AG09309 (cell line): ENCODE results near the gene OMA1.

ENCODE experiments used
- DNase-seq: peaks from one replicate; pipeline ENCODE4 v3.0.0-alpha.2; 2010; ENCODE audit warnings: low read depth
- H3K4me3 ChIP-seq: 2 replicates; pipeline ENCODE4 v1.5.1; 2011; ENCODE audit warnings: mild to moderate bottlenecking, low read depth, low read length, moderate library complexity; ENCODE audit not compliant: control insufficient read depth
- TF ChIP-seq, protein P1 (sequence below): IDR thresholded peaks from 2 replicates; pipeline ENCODE4 v1.5.1; 2011; ENCODE audit warnings: mild to moderate bottlenecking, low read depth, low read length, inconsistent platforms; ENCODE audit not compliant: insufficient read depth, control insufficient read depth; ENCODE audit errors: missing control alignments

The OMA1 gene

DNA sequence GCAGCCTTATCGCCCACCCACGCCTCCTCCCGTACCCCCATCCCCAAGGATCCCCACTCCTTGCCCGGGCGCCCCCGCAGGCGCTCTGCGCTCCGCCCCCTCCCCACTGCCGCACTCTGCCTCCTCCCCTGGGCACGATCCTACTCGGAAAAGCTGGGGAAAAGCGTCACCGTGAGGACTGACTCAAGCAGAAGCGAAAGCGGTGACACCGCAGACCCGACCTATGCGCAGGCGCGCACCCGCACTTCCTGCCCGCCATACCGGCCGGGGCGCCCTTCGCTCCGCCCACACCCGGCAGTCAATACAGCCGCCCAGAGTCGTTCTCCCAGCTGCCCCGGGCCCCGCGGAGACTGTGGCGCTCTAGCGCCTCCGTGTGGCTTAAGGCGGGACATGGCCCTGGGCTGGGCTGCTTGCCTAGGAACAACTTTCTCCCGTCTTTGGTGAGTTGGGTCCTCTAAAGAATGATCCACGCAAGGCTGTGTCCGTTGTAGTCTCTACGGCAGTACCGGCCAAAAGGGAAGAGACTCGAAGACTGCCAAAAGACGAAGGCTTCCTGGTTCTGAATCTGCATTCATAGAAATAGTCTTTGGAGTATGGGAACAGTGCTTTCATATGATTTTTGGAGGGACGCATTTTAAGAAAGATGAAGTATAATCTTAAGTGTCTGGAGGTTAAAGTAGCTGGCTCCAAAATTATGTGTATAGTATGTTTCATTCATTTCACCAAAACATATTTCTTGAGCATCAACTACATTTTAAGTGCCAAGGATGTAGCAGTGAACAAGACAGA is at the start of gene OMA1:
Gene OMA1 (minus strand): TSS at position 207 of the 789 bp plus-strand sequence. CDS start 7,432 bp downstream, outside the sequence.
- TF ChIP-seq, protein P1, sequence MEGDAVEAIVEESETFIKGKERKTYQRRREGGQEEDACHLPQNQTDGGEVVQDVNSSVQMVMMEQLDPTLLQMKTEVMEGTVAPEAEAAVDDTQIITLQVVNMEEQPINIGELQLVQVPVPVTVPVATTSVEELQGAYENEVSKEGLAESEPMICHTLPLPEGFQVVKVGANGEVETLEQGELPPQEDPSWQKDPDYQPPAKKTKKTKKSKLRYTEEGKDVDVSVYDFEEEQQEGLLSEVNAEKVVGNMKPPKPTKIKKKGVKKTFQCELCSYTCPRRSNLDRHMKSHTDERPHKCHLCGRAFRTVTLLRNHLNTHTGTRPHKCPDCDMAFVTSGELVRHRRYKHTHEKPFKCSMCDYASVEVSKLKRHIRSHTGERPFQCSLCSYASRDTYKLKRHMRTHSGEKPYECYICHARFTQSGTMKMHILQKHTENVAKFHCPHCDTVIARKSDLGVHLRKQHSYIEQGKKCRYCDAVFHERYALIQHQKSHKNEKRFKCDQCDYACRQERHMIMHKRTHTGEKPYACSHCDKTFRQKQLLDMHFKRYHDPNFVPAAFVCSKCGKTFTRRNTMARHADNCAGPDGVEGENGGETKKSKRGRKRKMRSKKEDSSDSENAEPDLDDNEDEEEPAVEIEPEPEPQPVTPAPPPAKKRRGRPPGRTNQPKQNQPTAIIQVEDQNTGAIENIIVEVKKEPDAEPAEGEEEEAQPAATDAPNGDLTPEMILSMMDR: peak; percentile 99
- H3K4me3 ChIP-seq: peak within 1 kb of the TSS; percentile 71
- DNase-seq: peak; percentile 88

DNA sequence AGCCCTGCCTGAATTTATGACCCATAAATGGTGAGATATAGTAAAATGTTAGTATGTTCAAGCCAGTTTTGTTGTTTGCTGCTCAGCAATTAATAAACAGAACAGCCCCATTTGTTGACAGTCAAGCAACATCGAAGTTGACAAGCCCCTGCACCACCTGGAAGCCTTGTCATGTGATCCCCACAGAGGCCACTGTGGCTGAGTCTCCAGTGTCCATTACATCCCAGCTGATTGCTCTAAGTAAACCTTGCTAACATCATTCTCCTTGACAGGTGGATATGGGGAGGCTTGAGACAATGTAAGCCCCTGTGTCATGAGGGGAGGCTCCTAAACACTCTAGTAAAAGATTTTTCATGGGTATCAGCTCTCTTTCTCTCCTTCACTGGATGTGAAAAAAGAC is 48.0 kb upstream of the OMA1 start:
- no peak for DNase-seq
- no peak overlapping the region for H3K4me3 ChIP-seq
- TF ChIP-seq, protein P1: no peak

GRCh38 chr1:58592522-58593134 is 46.1 kb upstream of the OMA1 start:
- DNase-seq: peak; percentile 70
- TF ChIP-seq, protein P1: no peak
- no peak overlapping the region for H3K4me3 ChIP-seq

GRCh38 chr1:58591806-58592205 is 45.3 kb upstream of the OMA1 start:
- TF ChIP-seq, protein P1: no peak
- H3K4me3 ChIP-seq: no peak overlapping the region
- DNase-seq: no peak

- TF ChIP-seq, protein P1: no peak
- no peak for DNase-seq
- no peak overlapping the region for H3K4me3 ChIP-seq
Measured at GRCh38 chr1:58590019-58590418, 43.5 kb upstream of the OMA1 start.

- DNase-seq: no peak
- H3K4me3 ChIP-seq: no peak overlapping the region
- TF ChIP-seq, protein P1: no peak
Measured at GRCh38 chr1:58588396-58588795, 41.9 kb upstream of the OMA1 start.
